H1 (cell line): ENCODE measurements around the gene SHCBP1L. TPM values are rescaled to one million over a fixed set of nuclear protein-coding genes. Genes with fewer than 3 reads are reported as not detected.

Experiments
- CHD2 ChIP-seq: IDR thresholded peaks from 2 replicates; pipeline ENCODE4 v1.6.1; 2012; ENCODE audit warnings: low read length, improper control_type of control experiment
- polyA plus RNA-seq, 7 experiments: library from polyadenylated mRNA; depleted of rRNA in 3 of 7; stranded (reverse) in 5 of 7; unstranded in 2 of 7; fragments of >200 nt in 5 of 7; fragments of 200-250 nt in 2 of 7; gene quantifications; 1 replicate in 5 of 7; 2 replicates in 1 of 7; 4 replicates in 1 of 7; pipeline versions ENCODE4 v1.2.1 to v1.2.3, GENCODE V29; 2011 to 2013; ENCODE audit warnings: missing spikeins in 2 of 7, mixed read lengths in 2 of 7
- total RNA-seq: library from RNA; stranded (reverse); fragmentation: NEBNext Ultra II Directional; extraction: Animal tissue kit (Norgen Biotek cat#: 25700); gene quantifications from 2 replicates; pipeline ENCODE4 v1.2.1, GENCODE V29; 2021

Gene SHCBP1L
- total and polyA plus RNA-seq, 2 of the 8 experiments (the other 6 are each of a cell fraction or from before 2014, with no cell fraction given) = not detected

- no peak for TF ChIP-seq CHD2
Observed at GRCh38 chr1:182935716-182936115, 17.2 kb downstream of the SHCBP1L start (continued).
